HG03571 (cell line): Measurements from ENCODE around the gene COA6.

ENCODE experiments used
- ATAC-seq: cut with Tn5 transposase; IDR thresholded peaks from one replicate; pipeline ENCODE4 v1.9.1; 2021; ENCODE audit not compliant: unreplicated experiment

Gene COA6

GRCh38 chr1:234408757-234409156 lies 35.5 kb downstream of the COA6 start:
- ATAC-seq, result no peak

- no peak for ATAC-seq
Measured at GRCh38 chr1:234409328-234409727, 36.1 kb downstream of the COA6 start.

- ATAC-seq, result no peak
Measured at GRCh38 chr1:234412830-234413229, 39.6 kb downstream of the COA6 start.

GRCh38 chr1:234413485-234413884 lies 40.2 kb downstream of the COA6 start:
- no peak for ATAC-seq

- ATAC-seq, result no peak
Measured at GRCh38 chr1:234413990-234414389, 40.7 kb downstream of the COA6 start.

- no peak for ATAC-seq
Measured at GRCh38 chr1:234427950-234428646, 54.8 kb downstream of the COA6 start.

GRCh38 chr1:234429434-234429806 lies 56.2 kb downstream of the COA6 start:
- no peak for ATAC-seq

- no peak for ATAC-seq
Measured at GRCh38 chr1:234430691-234431090, 57.4 kb downstream of the COA6 start.

GRCh38 chr1:234431255-234431654 lies 58.0 kb downstream of the COA6 start:
- ATAC-seq, result no peak

- no peak for ATAC-seq
Measured at GRCh38 chr1:234433563-234434285, 60.5 kb downstream of the COA6 start.
